T-helper 9 cell (primary cell): Measurements from ENCODE around the gene ANKRD61.
"Not testable (repeated sequence)": the region's sequence is repeated elsewhere in the genome, so short reads cannot be mapped to it uniquely, and the experiment has no call there.

ENCODE experiments used
- DNase-seq: peaks from one replicate; pipeline ENCODE4 v3.0.0-alpha.2; 2020
- total RNA-seq, 2 donors: gene quantifications; one replicate each; lab custom pipeline; 2026; lab: John Stamatoyannopoulos, UW

ANKRD61 gene
- total RNA-seq = 0 reads per million in 2 donors

- DNase-seq = no peak
Observed at GRCh38 chr7:6030988-6031387, at the start of gene ANKRD61. ANKRD61 (plus strand) TSS chr7:6031376; CDS start chr7:6031376, 0 bp downstream.

GRCh38 chr7:5987061-5987460 lies 44.1 kb upstream of the ANKRD61 start:
- DNase-seq = not testable (repeated sequence)

- peak; percentile 18 for DNase-seq
Observed at GRCh38 chr7:5997210-5997808, 33.9 kb upstream of the ANKRD61 start.

GRCh38 chr7:6007386-6007785 lies 23.8 kb upstream of the ANKRD61 start:
- DNase-seq = no peak

- not testable (repeated sequence) for DNase-seq
Observed at GRCh38 chr7:6007835-6008590, 23.2 kb upstream of the ANKRD61 start.

GRCh38 chr7:6008668-6009611 lies 22.2 kb upstream of the ANKRD61 start, which contains the start of the genes AIMP2 and PMS2:
AIMP2 (plus strand) TSS chr7:6009272; CDS start chr7:6009364, 92 bp downstream.
PMS2 (minus strand) TSS chr7:6009049; CDS start chr7:6009019, 30 bp downstream.
- peak; percentile 94 for DNase-seq

GRCh38 chr7:6010370-6010769 lies 20.8 kb upstream of the ANKRD61 start:
- not testable (repeated sequence) for DNase-seq

- no peak for DNase-seq
Observed at GRCh38 chr7:6011541-6011940, 19.6 kb upstream of the ANKRD61 start.

GRCh38 chr7:6012355-6013104 lies 18.6 kb upstream of the ANKRD61 start:
- DNase-seq = no peak

- no peak for DNase-seq
Observed at GRCh38 chr7:6015917-6016652, 15.1 kb upstream of the ANKRD61 start.

GRCh38 chr7:6016653-6016966 lies 14.6 kb upstream of the ANKRD61 start:
- DNase-seq = no peak

- no peak for DNase-seq
Observed at GRCh38 chr7:6020371-6021286, 10.5 kb upstream of the ANKRD61 start.

GRCh38 chr7:6022707-6023106 lies 8.5 kb upstream of the ANKRD61 start:
- DNase-seq = no peak

GRCh38 chr7:6023974-6024435 lies 7.2 kb upstream of the ANKRD61 start:
- DNase-seq = no peak

- DNase-seq = peak; percentile 49
Observed at GRCh38 chr7:6026011-6026819, 5.0 kb upstream of the ANKRD61 start.

- DNase-seq = no peak
Observed at GRCh38 chr7:6026820-6027311, 4.3 kb upstream of the ANKRD61 start.

- DNase-seq = no peak
Observed at GRCh38 chr7:6027806-6028365, 3.3 kb upstream of the ANKRD61 start.

GRCh38 chr7:6028563-6028962 lies 2.6 kb upstream of the ANKRD61 start:
- DNase-seq = no peak

- no peak for DNase-seq
Observed at GRCh38 chr7:6031567-6031966, 391 bp downstream of the ANKRD61 start.
